HL-60/S4 treated with phorbol 12-myristate 13-acetate at 8.2 ng/mL for 4 days and 3 days (cell line): ENCODE results near the gene GCN1.

Experiments
- in situ Hi-C: fragments of 300-500 bp; cut with MboI; formaldehyde crosslinking; loops from 2 replicates; pipeline ENCODE4 v1.15.0; 2022; ENCODE audit warnings: low sequenced_read_pairs

GCN1 gene

DNA sequence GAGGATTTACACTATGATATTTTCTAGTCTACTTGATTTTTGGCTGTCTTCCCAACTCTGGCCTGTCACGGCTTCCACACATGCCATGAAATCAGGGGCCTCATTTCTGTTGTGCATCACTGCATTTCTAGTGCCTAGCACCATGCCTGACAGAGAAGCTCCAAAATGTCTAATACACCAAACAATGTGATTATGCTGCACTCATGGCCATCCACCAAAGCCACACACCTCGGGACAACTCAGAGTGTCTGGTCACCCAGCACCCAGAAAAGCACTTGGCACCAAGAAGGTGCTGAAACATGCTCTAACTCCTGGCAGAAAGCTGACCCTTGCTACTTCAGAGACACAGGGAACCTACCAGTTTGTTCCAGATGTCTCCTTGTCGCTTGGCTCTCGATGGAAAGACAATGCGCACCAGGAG is 11.3 kb downstream of the GCN1 start:
- in situ Hi-C loops = no loop called here

- in situ Hi-C loops = no loop called here
Measured at GRCh38 chr12:120181991-120182631, 12.4 kb downstream of the GCN1 start.

DNA sequence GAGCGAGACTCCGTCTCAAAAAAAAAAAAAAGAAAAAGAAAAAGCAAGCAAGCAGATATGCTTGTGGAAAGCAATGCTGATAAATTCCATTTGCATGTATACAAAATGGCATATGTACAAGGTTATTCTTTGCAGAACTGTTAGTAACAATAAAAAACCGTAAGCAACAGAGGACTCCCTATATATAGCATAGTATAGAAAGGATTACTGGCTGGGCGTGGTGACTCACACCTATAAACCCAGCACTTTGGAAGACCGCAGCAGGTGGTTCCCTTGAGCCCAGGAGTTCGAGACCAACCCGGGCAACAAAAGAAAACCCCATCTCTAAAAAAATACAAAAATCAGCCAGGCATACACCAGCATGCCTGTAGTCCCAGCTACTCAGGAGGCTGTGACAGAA is 13.5 kb downstream of the GCN1 start:
- in situ Hi-C loops = no loop called here

DNA sequence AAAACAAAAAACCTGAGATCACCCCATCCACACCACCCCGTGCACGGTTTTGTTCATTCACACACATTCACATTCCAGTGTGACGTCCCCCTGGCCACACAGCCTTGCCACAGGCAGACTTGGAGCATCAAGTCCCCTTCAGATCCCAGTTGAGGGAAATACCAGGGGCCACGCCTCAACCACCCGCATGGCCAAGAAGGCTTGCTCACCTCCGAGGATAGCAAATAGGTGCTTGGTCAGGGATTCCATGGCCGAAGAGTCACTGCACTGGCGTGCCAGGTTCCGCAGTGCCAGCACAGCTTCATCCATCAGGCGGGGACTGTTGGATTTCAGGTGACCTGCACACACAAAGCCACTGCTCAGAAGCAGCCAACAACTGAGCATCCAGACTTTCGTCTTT is 19.0 kb downstream of the GCN1 start:
- in situ Hi-C loops = no loop called here

DNA sequence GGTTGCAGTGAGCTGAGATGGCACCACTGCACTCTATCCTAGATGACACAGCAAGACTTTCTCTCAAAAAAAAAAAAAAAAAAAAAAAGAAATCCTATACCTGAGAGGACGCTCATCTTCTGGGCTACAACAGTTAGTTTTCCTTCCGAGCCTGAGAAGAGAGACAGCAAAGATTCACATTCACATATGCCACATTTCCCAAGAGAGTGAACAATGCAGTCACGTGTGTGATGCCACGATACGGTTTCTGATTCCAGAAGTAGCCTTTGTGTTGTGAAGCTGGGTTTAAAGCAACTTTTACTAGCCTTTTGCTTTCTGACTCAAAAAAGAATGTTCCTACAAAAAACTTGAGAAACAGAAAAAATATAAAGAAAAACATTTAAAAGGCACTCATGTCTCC is 19.5 kb downstream of the GCN1 start:
- in situ Hi-C loops = no loop called here

GRCh38 chr12:120172053-120172452 is 22.5 kb downstream of the GCN1 start:
- in situ Hi-C loops = no loop called here

GRCh38 chr12:120170631-120171030 is 23.9 kb downstream of the GCN1 start:
- in situ Hi-C loops = no loop called here

GRCh38 chr12:120169946-120170345 is 24.6 kb downstream of the GCN1 start:
- in situ Hi-C loops = no loop called here

DNA sequence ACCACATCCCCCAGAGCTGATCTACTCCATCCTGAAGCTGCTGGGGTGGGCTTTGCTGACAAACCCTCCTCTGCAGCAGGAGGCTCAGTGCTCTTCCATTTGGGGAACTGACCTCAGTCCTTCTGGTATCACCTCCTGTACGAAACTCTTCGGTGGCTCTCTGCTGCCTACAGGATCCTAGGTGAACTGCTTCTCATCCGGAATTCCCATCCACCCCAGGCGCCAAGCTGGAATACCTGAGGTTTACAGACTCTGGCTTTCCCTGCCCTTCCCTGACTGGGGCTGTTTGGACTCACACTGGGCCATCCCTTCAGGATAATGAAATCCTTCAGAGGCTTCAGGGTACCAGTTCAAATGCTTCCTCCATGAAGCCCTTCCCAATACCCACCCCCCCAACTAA is 26.2 kb downstream of the GCN1 start:
- in situ Hi-C loops = no loop called here

DNA sequence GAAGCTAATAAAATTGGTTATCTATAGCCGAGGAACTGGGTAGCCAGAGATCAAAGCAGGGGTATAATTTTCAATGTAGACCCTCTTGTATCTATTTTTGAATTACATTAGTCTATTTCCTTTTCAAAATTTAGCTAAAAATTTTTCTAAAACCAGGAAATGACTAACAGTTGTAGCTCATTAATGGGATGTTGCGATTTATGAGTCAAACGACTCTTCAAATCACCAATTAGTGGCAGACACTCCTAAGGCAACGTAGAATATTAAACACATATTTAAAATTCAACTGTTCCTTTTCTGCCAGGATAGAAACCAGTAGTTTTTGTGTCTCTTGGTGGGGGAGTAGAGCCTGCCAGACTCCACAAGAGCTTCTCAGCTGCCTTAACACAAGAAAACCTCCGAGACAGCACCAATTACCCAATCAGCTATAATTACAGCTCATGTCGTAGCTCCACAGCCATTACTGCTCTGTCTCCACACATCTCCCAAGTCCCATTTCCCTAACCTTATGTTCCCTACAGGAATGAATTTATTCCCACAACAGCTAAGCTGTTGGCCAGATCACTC is 26.9 kb downstream of the GCN1 start:
- in situ Hi-C loops = no loop called here

DNA sequence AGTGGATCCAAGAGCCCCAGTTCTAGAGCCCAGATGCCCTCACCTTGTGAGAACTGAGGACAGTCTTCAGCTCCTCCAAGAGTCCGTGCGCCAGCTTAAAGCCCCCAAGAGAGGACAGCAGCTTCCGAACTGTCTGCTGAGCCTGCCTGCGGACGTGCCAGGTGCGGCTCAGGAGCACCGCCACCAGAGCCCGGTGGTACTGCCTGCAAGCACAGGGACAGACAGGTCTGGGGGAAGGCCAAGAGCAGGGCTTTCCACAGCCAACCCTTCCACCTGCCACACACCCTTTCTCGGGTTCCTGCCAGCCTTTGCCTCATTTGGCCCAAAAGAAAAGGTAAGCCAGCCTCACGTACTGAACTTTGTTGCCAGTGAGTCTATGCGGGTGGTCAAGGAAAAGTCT is 30.2 kb downstream of the GCN1 start:
- in situ Hi-C loops = no loop called here

GRCh38 chr12:120162763-120163162 is 31.8 kb downstream of the GCN1 start:
- in situ Hi-C loops = no loop called here

- in situ Hi-C loops = no loop called here
Measured at GRCh38 chr12:120161852-120162251, 32.7 kb downstream of the GCN1 start.

DNA sequence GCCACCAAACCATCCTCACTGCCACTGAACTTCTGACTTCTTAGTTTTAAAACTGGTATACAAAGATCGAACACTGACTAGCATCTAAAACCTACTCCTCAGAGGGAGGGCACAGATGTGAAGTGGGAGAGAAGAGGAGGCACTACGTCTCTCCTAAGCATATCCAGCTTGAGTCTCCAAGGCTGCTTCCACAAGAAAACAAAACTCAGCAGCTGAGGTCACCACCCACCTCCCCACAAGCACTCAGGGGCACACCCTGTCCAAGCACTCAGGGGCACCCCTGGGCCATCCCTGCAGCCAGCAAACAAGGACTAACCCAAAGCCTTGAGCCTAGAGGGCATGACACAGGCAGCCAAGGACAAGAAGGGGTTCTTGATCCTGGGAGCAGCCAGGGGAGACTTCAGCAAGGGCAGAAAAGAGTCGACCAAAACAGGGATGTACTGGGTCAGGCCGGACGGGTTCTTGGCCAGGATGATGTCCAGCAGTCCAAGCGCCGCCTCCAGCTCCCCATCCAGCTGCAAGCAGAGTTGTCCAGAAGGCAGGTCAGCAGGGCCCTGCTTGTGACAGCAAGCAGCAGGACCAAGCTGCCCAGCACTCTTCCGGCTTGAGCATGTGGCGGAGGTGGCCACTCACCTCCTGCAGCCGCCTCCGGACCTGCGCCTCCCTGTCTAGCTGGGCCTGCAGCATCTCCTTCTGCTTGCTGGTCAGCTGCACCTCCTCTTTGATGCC is 34.8 kb downstream of the GCN1 start:
- in situ Hi-C loops = no loop called here

GRCh38 chr12:120158351-120158750 is 36.2 kb downstream of the GCN1 start:
- in situ Hi-C loops = no loop called here

DNA sequence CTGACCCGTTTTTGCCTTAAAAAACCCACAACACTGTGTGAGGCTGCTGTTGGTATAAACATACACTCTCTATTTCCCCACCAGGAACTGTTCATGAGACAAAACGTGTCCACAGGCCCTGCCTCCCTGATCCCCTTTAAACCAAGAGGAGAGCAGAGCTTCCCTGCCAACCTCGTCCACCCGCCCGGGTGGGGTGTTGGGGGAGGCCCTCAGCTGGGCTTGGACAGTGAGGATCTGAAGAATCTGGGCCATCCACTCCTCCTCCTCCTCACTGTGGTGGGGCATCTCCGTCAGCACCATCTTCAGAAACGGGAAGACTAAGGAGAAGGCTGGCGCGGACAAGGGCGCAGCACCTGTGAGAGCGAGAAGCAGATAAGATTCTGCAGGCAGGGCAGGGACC is 36.8 kb downstream of the GCN1 start:
- in situ Hi-C loops = no loop called here

- in situ Hi-C loops = no loop called here
Measured at GRCh38 chr12:120156315-120157259, 37.9 kb downstream of the GCN1 start.

DNA sequence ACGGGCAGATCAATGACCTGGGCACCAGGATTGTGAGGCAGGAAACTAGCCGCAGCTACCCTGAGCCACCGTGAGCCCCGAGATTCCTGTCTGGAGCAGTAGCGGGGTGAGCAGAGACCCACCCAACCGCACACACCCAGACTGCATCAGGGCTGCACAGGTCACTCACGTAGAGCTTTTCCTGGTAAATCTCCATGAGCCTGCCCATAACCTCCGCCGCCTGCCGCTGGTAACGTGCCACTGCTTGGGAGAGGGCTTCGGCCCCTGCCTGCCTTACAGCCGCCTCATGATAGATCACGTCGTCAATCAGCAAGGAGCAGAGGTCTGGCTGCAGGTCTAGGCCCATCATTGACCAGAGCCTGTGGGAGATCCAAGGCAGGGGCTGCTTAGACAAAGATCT is 39.4 kb downstream of the GCN1 start:
- in situ Hi-C loops = no loop called here

GRCh38 chr12:120150919-120151525 is 43.5 kb downstream of the GCN1 start:
- in situ Hi-C loops = no loop called here

DNA sequence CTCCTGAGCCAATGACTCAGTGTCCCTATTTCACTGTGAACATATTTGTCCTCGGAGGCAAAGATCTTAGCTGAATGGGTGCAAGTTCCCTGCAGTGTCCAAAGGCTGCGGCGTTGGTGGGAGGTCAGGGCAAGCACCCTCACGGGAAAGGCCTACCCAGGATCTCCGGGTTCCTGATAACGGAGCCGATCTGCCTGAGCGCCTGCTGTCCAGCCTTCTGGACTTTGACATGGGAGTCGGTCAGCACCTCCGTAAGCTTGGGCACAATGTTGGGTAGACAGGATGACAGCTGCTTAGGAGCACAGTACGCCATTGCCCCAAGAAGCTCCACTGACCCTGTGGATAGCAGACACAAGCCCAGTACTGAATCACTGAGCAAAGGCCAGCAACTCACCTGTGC is 46.5 kb downstream of the GCN1 start:
- in situ Hi-C loops = no loop called here

DNA sequence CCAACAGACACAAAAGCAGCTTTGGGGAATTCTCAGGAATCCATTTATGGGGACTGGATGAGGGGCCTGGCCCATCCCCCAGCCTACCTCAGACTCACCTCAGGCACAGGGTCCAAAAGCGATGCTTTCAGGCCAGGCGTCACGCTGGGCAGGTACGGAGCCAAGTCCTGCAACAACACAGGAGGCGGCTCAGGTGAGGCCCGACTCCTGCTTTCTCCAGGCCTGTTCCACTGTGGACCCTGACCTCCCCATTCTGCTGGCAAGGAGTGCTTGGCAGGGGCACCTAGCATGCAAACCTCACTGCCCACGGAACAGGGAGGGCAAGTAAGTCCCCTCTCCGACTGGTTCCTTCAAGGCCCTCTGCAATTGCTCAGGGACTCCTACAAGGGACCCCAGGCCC is 49.4 kb downstream of the GCN1 start:
- in situ Hi-C loops = no loop called here
